Cardiac fibroblast (primary cell): ENCODE measurements around the gene LRP1B.

ENCODE experiments used
- DNase-seq, 2 donors: peaks; one replicate each; pipeline versions ENCODE4 v3.0.0 to v3.0.0-alpha.2; 2010; ENCODE audit warnings: low read depth in 2 of 2
- H3K4me3 ChIP-seq, 2 donors: replicated peaks in 1 of 2; 1 replicate in 1 of 2; 2 replicates in 1 of 2; pipeline ENCODE4 v1.5.1; 2011; ENCODE audit warnings: low read depth in 2 of 2, low read length in 2 of 2, mild to moderate bottlenecking in 2 of 2, moderate library complexity in 1 of 2
- CTCF ChIP-seq: IDR thresholded peaks from one replicate; pipeline ENCODE4 v1.5.1; 2011; ENCODE audit warnings: low read depth, mild to moderate bottlenecking, low read length, inconsistent platforms

LRP1B gene

DNA sequence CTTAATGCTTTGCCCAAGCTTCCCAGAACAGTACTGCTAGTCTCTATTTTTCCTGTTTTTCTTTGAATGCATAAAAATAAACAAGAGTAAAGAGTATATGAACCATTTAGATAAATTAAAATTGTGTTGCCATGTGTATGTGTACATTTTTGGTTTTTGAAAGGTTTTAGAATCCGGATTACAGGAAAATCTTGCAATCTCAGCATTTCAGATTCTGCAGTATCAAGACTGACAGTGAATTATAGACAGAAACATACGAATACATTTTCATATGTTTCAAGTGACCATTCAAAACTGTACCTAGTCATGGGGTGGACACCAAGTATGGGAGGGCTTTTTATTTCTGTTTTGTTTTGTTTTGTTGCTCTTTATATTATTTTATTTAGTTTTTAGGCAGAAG, 604.1 kb downstream of the LRP1B start:
- H3K4me3 ChIP-seq, result no peak overlapping the region
- TF ChIP-seq CTCF, result no peak
- no peak for DNase-seq

DNA sequence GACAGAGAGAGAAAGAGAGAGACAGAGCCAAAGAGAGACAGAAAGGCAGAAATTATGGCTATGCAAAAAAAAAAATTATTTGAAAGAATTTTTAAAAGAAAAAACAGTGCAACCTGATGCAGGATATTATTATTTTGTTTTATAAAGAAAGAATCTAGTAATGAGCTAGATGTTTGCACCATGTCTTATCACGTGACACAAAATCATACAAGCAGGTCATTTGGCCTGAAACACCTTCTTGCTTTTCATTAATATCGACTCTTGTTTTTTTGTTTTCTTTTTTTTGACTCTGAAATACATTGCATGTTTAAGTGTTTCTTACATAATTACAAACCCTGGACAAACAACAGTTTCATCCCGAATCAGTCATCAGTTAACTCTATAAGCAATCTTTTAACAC, 606.0 kb downstream of the LRP1B start:
- no peak for DNase-seq
- no peak overlapping the region for H3K4me3 ChIP-seq
- TF ChIP-seq CTCF, result no peak

DNA sequence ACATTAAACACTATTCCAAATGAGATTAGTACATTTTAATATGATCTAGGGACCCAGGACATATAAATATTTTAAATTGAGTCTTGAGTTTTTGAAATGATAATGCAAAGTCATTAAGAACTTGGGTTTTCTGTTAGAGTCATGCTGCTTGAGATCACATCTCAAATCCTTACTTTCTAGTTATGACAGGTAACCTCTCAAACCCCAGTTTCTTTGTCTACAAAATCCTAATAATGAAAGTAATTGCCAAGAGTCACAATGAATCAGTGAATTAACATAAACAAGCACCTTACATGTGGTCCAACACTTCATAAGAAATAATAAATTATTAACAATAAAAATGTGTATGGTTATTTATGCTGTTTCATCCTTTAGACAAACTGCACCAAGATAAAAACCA, 607.6 kb downstream of the LRP1B start:
- no peak for TF ChIP-seq CTCF
- DNase-seq, result no peak

DNA sequence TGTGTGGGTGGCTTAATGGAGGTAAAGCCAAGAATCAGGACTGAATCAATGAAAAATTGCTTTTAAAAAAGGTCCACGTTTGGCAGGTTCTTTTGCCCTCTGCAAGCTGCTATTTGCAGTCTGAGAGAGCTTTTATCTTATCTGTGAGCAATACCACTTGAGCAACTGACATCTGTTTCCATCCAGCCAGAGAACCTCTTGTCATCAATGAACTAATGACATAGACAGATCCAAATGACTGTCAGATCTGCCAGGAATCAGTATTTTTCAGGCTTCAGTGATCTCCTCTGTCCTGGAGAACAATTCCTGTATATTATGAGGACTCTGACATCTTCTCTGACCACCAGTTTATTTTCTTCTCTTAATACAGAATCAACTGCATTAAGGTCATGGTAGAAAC, 608.1 kb downstream of the LRP1B start:
- no peak overlapping the region for H3K4me3 ChIP-seq
- no peak for DNase-seq
- TF ChIP-seq CTCF, result no peak

More for the DNA sequence above, 607.6 kb downstream of the LRP1B start:
- H3K4me3 ChIP-seq, result no peak overlapping the region

GRCh38 chr2:141522048-141522447, 608.8 kb downstream of the LRP1B start:
- DNase-seq, result no peak
- TF ChIP-seq CTCF, result no peak
- H3K4me3 ChIP-seq, result no peak overlapping the region

- no peak overlapping the region for H3K4me3 ChIP-seq
- no peak for TF ChIP-seq CTCF
- DNase-seq, result no peak
These were observed 610.9 kb downstream of the LRP1B start for GRCh38 chr2:141519906-141520305.

DNA sequence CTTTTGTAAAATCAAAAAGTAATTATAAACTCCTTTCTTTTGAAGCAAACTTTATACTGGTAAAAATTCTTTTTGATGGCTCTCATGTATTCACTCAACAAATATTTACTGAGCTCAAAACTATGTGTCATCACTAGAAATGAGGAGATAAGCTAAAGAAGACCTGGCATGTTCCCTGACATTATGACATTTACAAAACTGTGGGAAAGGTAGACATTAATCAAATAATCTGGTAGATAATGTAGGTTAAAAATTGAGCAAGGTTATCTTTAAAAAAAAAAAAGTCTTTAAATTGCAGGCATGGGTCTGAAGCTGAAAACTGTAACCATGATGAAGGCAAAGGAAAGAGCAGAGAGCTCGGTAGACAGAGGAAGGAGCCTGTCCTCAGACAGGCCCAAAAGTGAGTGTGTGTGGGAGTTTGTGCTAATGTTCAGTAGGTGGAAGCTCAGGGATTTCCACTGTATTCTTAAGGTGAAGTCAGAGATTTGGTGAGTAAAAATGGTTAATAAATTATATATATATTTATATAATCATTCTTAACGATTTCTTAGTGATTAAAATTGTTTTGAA, 612.9 kb downstream of the LRP1B start:
- no peak for TF ChIP-seq CTCF
- DNase-seq, result no peak
- H3K4me3 ChIP-seq, result no peak overlapping the region
